Chondrocyte (in vitro differentiated cells): ENCODE data around the gene CDHR3. TPM values are rescaled to one million over a fixed set of nuclear protein-coding genes. Genes with fewer than 3 reads are reported as not detected.

ENCODE experiments used
- DNase-seq: peaks from one replicate; pipeline ENCODE4 v3.0.0; 2021; ENCODE audit warnings: mixed read lengths, low spot score
- H3K27ac Mint-ChIP-seq: one replicate; pipeline ENCODE4 v1.8.0; 2021; ENCODE audit warnings: mild to moderate bottlenecking, moderate library complexity, mixed read lengths; ENCODE audit not compliant: unreplicated experiment
- H3K27me3 Mint-ChIP-seq: 2 replicates; pipeline ENCODE4 v1.8.0; 2021; ENCODE audit warnings: low read depth, mixed read lengths
- H3K36me3 Mint-ChIP-seq: 2 replicates; pipeline ENCODE4 v1.8.0; 2021; ENCODE audit warnings: low read depth, mixed read lengths
- H3K4me1 Mint-ChIP-seq: 2 replicates; pipeline ENCODE4 v1.8.0; 2021; ENCODE audit warnings: low read depth, mild to moderate bottlenecking, mixed read lengths
- H3K4me3 Mint-ChIP-seq: one replicate; pipeline ENCODE4 v1.8.0; 2021; ENCODE audit warnings: mild to moderate bottlenecking, moderate library complexity, mixed read lengths; ENCODE audit not compliant: unreplicated experiment
- H3K9me3 Mint-ChIP-seq: 2 replicates; pipeline ENCODE4 v1.8.0; 2021; ENCODE audit warnings: low read depth, mixed read lengths
- total RNA-seq: library from RNA; stranded (reverse); gene quantifications from 3 replicates; pipeline ENCODE4 v1.2.1, GENCODE V29; 2021
- TF ChIP-seq, protein P1 (sequence below): fragments of 200-600 bp; sonication (generic); IDR thresholded peaks from 2 replicates; pipeline ENCODE4 v1.5.0; 2021; ENCODE audit warnings: antibody characterized with exemption, mild to moderate bottlenecking, moderate library complexity

CDHR3 gene
- total RNA-seq, 1 donor from 2014 or later, result 1.0 TPM

DNA sequence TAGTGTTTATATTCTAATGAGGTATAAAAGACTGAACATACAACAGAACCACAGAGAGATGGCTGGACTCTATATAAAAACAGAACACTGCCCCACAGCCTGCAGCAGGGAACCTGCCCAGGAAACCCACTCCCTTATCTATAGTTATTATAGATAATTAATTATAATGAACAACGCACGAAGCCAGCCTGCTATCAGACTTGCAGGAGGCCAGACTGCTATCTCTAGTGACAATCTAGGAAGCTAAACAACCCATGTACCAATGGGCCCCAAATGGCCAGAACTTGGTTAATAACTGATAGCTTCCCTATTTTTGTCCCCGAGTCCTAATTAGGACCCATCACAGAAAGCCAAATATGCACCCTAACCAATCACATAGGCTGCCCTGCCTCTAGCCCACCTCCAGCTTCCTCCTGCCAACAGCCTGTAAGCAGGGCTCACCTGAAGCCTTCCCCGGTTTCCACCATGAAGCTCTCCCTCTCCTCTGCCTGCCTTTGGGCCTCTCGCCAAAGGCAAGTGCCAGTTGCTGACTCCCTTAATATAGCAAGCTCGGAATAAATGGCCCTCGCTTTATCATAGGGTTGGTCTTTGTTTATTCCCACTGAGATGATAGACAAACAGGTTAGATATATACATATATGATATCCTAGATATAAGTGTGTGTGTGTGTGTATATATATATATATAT lies 74.6 kb downstream of the CDHR3 start:
- no peak overlapping the region for H3K27ac Mint-ChIP-seq
- peaks cover 3% of the 10 kb centered on the region for H3K9me3 Mint-ChIP-seq
- no peak overlapping the region for H3K4me3 Mint-ChIP-seq
- no peak for DNase-seq
- H3K27me3 Mint-ChIP-seq, result peaks cover 6% of the 10 kb centered on the region
- TF ChIP-seq, protein P1, sequence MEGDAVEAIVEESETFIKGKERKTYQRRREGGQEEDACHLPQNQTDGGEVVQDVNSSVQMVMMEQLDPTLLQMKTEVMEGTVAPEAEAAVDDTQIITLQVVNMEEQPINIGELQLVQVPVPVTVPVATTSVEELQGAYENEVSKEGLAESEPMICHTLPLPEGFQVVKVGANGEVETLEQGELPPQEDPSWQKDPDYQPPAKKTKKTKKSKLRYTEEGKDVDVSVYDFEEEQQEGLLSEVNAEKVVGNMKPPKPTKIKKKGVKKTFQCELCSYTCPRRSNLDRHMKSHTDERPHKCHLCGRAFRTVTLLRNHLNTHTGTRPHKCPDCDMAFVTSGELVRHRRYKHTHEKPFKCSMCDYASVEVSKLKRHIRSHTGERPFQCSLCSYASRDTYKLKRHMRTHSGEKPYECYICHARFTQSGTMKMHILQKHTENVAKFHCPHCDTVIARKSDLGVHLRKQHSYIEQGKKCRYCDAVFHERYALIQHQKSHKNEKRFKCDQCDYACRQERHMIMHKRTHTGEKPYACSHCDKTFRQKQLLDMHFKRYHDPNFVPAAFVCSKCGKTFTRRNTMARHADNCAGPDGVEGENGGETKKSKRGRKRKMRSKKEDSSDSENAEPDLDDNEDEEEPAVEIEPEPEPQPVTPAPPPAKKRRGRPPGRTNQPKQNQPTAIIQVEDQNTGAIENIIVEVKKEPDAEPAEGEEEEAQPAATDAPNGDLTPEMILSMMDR, result no peak
- peaks cover 37% of the 10 kb centered on the region for H3K4me1 Mint-ChIP-seq
- no peaks in the 10 kb centered on the region for H3K36me3 Mint-ChIP-seq

DNA sequence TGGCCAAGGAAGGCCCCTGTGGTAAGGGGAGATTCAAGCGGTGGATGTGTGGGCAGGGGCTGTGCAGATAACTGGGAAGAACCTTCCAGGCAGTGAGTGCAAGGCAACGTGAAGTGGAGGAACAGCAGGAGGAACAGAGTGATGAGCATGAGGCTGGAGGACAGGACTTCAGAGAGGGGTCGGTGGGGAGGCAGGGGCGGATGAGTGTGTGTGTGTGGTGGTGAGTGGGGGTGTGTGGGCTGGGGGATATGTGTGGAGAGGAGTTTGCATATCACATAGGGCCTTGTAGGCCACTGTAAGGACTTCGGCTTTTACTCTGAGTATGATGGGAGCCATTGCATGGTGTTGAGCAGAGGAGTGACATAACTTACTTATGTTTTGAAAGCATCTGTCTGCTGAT lies 75.2 kb downstream of the CDHR3 start:
- Mint-ChIP-seq H3K4me1 (peaks cover 41% of the 10 kb centered on the region), H3K27ac (no peak overlapping the region), H3K27me3 (peaks cover 8% of the 10 kb centered on the region), H3K36me3 (no peaks in the 10 kb centered on the region), H3K9me3 (peaks cover 3% of the 10 kb centered on the region), H3K4me3 (no peak overlapping the region)
- no peak for DNase-seq
- TF ChIP-seq, protein P1, result no peak

DNA sequence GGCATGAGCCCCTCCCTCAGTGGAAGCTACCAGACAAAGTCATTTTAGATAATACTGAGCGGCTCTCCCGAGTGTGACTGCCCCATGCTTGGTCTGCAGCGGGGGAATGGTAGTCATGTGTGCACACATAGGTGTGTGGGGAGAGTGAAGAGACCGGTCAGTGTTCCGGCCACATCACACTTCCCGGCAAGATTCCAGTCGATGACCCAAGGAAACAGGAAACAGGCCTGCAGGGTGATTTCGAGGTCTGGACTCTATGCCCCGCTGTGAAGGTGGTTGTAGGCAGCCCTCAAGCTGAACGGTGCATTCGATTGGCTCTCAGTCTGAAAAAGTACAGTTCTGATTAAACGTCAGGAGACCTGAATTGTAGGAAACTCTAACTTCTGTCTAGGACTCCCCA lies 75.9 kb downstream of the CDHR3 start:
- DNase-seq, result no peak
- TF ChIP-seq, protein P1, result no peak
- Mint-ChIP-seq H3K4me3 (no peak overlapping the region), H3K9me3 (peaks cover 2% of the 10 kb centered on the region), H3K27me3 (peaks cover 8% of the 10 kb centered on the region), H3K36me3 (no peaks in the 10 kb centered on the region), H3K27ac (no peak overlapping the region), H3K4me1 (peaks cover 41% of the 10 kb centered on the region)

DNA sequence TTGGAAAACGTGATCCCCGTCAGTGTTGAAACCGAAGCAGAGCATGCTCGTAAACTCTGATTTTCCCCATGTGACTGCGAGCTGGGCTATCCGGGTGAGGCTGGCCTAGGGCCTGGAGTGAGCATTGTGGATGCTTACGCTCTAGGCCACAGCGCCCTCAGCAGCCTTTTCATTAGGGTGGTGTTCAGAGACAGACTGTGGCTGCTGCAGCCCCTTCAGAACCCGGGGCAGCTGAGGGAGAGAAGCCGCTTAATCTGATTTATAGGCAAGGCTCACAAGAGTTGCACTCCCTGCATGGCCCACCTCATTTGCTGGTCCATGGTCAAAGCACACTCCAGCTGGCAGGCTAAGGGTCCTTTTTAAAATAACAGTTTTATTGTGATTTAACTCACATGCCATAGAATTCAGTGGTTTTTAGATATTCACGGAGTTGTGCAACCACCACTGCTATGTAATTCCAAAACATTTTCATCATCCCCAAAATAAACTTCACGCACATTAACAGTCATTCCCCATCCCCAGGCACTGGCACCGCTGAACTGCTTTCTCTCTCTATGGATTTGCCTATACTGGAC lies 76.5 kb downstream of the CDHR3 start:
- peaks cover 41% of the 10 kb centered on the region for H3K4me1 Mint-ChIP-seq
- no peaks in the 10 kb centered on the region for H3K36me3 Mint-ChIP-seq
- H3K4me3 Mint-ChIP-seq, result no peak overlapping the region
- TF ChIP-seq, protein P1, result peak; percentile 34
- H3K9me3 Mint-ChIP-seq, result no peaks in the 10 kb centered on the region
- H3K27me3 Mint-ChIP-seq, result peaks cover 8% of the 10 kb centered on the region
- no peak for DNase-seq
- peak overlapping the region; percentile 69 for H3K27ac Mint-ChIP-seq

GRCh38 chr7:106041140-106041717 lies 78.2 kb downstream of the CDHR3 start:
- H3K27ac Mint-ChIP-seq, result no peak overlapping the region
- peaks cover 41% of the 10 kb centered on the region for H3K4me1 Mint-ChIP-seq
- DNase-seq, result no peak
- H3K27me3 Mint-ChIP-seq, result peaks cover 16% of the 10 kb centered on the region
- TF ChIP-seq, protein P1, result peak; percentile 77
- H3K9me3 Mint-ChIP-seq, result no peaks in the 10 kb centered on the region
- no peaks in the 10 kb centered on the region for H3K36me3 Mint-ChIP-seq
- no peak overlapping the region for H3K4me3 Mint-ChIP-seq
